ENCODE measurements around the gene FBXL16. TPM values are rescaled to one million over a fixed set of nuclear protein-coding genes. Genes with fewer than 3 reads are reported as not detected.
A peak's percentile ranks its signal among the peaks of the same experiment; 100 is the strongest.

The FBXL16 gene
- total RNA-seq, 3 donors from 2014 or later, result 2.6 to 4.2 TPM; not detected in 1

GRCh38 chr16:729768-730665, 24.4 kb upstream of the FBXL16 start:
- no peak overlapping the region for H3K4me3 ChIP-seq
- H3K27ac ChIP-seq, result no peak overlapping the region
- DNase-seq (ENCODE audit: low spot score in 2 of 2), result no peak
- H3K36me3 ChIP-seq, result no peaks in the 10 kb centered on the region
- intact Hi-C loops (cut with DNase I; ENCODE audit: low total_unique reads), result no loop called here
- no peaks in the 10 kb centered on the region for H3K27me3 ChIP-seq
- peaks cover 0 to 16% of the 10 kb centered on the region in 2 donors for H3K4me1 ChIP-seq
- H3K9me3 ChIP-seq, result no peaks in the 10 kb centered on the region
- TF ChIP-seq POLR2AphosphoS5 (IDR thresholded peaks at IDR 0.05) (no peak), CTCF (IDR thresholded peaks at IDR 0.05) (no peak), POLR2A (IDR thresholded peaks at IDR 0.05) (no peak)

GRCh38 chr16:728890-729744, 23.5 kb upstream of the FBXL16 start:
- H3K27me3 ChIP-seq, result no peaks in the 10 kb centered on the region
- no peaks in the 10 kb centered on the region for H3K36me3 ChIP-seq
- TF ChIP-seq POLR2A (IDR thresholded peaks at IDR 0.05) (no peak), POLR2AphosphoS5 (IDR thresholded peaks at IDR 0.05) (no peak), CTCF (IDR thresholded peaks at IDR 0.05) (no peak)
- H3K4me3 ChIP-seq, result peak overlapping the region in 2 of 3 donors; percentile 61 to 77
- H3K9me3 ChIP-seq, result no peaks in the 10 kb centered on the region
- no peak for DNase-seq (ENCODE audit: low spot score in 2 of 2)
- intact Hi-C loops (cut with DNase I; ENCODE audit: low total_unique reads), result no loop called here
- H3K27ac ChIP-seq, result no peak overlapping the region
- peaks cover 0 to 16% of the 10 kb centered on the region in 2 donors for H3K4me1 ChIP-seq

GRCh38 chr16:728131-728889, 22.7 kb upstream of the FBXL16 start:
- no peaks in the 10 kb centered on the region for H3K27me3 ChIP-seq
- TF ChIP-seq POLR2A (IDR thresholded peaks at IDR 0.05) (no peak), POLR2AphosphoS5 (IDR thresholded peaks at IDR 0.05) (no peak), CTCF (IDR thresholded peaks at IDR 0.05) (no peak)
- H3K9me3 ChIP-seq, result no peaks in the 10 kb centered on the region
- peak overlapping the region in 1 of 2 donors; percentile 40 for H3K27ac ChIP-seq
- peak overlapping the region; percentile 40 to 77 (median 61) for H3K4me3 ChIP-seq
- no peaks in the 10 kb centered on the region for H3K36me3 ChIP-seq
- H3K4me1 ChIP-seq, result peaks cover 0 to 16% of the 10 kb centered on the region in 2 donors
- DNase-seq (ENCODE audit: low spot score in 2 of 2), result peak in 1 of 2 donors; percentile 48
- intact Hi-C loops (cut with DNase I; ENCODE audit: low total_unique reads), result no loop called here

- no peak for TF ChIP-seq CTCF (IDR thresholded peaks at IDR 0.05)
- TF ChIP-seq POLR2A (IDR thresholded peaks at IDR 0.05), result no peak
- no peak for TF ChIP-seq POLR2AphosphoS5 (IDR thresholded peaks at IDR 0.05)
- peak overlapping the region in 1 of 2 donors; percentile 40 for H3K27ac ChIP-seq
- no peaks in the 10 kb centered on the region for H3K27me3 ChIP-seq
- intact Hi-C loops (cut with DNase I; ENCODE audit: low total_unique reads), result no loop called here
- H3K4me1 ChIP-seq, result peaks cover 0 to 16% of the 10 kb centered on the region in 2 donors
- H3K36me3 ChIP-seq, result no peaks in the 10 kb centered on the region
- no peak for DNase-seq (ENCODE audit: low spot score in 2 of 2)
- H3K4me3 ChIP-seq, result peak overlapping the region; percentile 40 to 77 (median 61)
- no peaks in the 10 kb centered on the region for H3K9me3 ChIP-seq
Observed at GRCh38 chr16:727291-727977, 21.8 kb upstream of the FBXL16 start.

All from breast epithelium (tissue), 4 donors.